H7 (cell line): ENCODE measurements around the gene SBSN. TPM values are rescaled to one million over a fixed set of nuclear protein-coding genes. Genes with fewer than 3 reads are reported as not detected.
"Not testable (repeated sequence)": the region's sequence is repeated elsewhere in the genome, so short reads cannot be mapped to it uniquely, and the experiment has no call there.

Experiments
- DNase-seq: peaks from one replicate; pipeline ENCODE4 v3.0.0; 2012
- H3K27me3 ChIP-seq: 2 replicates; pipeline ENCODE4 v1.6.0; 2011; ENCODE audit warnings: mild to moderate bottlenecking, low read length; ENCODE audit not compliant: control insufficient read depth, insufficient read depth
- H3K36me3 ChIP-seq: replicated peaks from 2 replicates; pipeline ENCODE4 v1.5.1; 2011; ENCODE audit warnings: low read length; ENCODE audit not compliant: control insufficient read depth, insufficient read depth
- H3K4me3 ChIP-seq: 2 replicates; pipeline ENCODE4 v1.5.1; 2011; ENCODE audit warnings: low read depth, mild to moderate bottlenecking, control low read depth, low read length, moderate library complexity; ENCODE audit not compliant: insufficient read depth
- total RNA-seq: library from RNA; depleted of rRNA; stranded (reverse); fragments of >200 nt; shearing (Covaris generic); gene quantifications from 2 replicates; pipeline ENCODE4 v1.2.3, GENCODE V29; 2014; rRNA removed

Gene SBSN
- total RNA-seq, 1 experiment from 2014 or later = not detected

- Histone ChIP-seq H3K27me3 (peaks cover 1% of the 10 kb centered on the region; the same call in 1 of the 2 replicates), H3K36me3 (no peaks in the 10 kb centered on the region), H3K4me3 (no peak overlapping the region)
- no peak for DNase-seq
Observed at GRCh38 chr19:35491836-35492360, 36.2 kb downstream of the SBSN start.

GRCh38 chr19:35490364-35490763, 37.7 kb downstream of the SBSN start, which contains the start of gene KRTDAP:
Gene KRTDAP, minus strand, starts transcription at chr19:35490464. Its CDS starts 22 bp downstream, at chr19:35490442.
- peaks cover 1% of the 10 kb centered on the region; the same call in 1 of the 2 replicates for H3K27me3 ChIP-seq
- H3K36me3 ChIP-seq = no peaks in the 10 kb centered on the region
- H3K4me3 ChIP-seq = no peak within 1 kb of the TSS
- DNase-seq = no peak

GRCh38 chr19:35488677-35489076, 39.4 kb downstream of the SBSN start:
- H3K36me3 ChIP-seq = no peaks in the 10 kb centered on the region
- H3K4me3 ChIP-seq = no peak overlapping the region
- DNase-seq = no peak
- peaks cover 1% of the 10 kb centered on the region; the same call in 1 of the 2 replicates for H3K27me3 ChIP-seq

DNA sequence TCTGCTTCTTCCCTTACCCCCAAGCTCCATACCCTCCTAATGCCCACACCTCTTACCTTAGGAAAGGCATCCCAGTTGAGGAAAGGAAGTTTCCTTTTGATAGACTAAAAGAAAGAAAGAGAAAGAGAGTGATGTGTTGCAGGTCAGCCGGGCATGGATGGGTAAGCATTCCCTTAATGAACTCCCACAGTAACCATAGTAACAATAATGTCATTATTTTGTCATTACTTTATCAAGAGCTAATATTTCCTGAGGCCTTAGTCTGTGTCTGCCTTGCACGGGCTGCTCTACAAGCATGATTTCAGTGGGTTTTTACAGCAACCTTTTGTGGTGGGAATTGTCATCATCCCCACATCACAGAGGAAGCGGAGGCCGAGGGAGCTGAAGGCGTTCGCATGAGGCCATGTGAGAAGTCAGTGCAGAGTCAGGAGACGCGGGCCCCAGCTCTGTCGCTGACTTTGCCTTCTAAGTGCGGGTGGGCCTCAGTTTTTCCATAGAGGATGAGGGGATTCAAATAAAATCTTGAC, 40.4 kb downstream of the SBSN start:
- Histone ChIP-seq H3K4me3 (no peak overlapping the region), H3K27me3 (peaks cover 1% of the 10 kb centered on the region; the same call in 1 of the 2 replicates), H3K36me3 (no peaks in the 10 kb centered on the region)
- DNase-seq = no peak

GRCh38 chr19:35486268-35486708, 41.8 kb downstream of the SBSN start:
- no peak overlapping the region for H3K4me3 ChIP-seq
- H3K36me3 ChIP-seq = no peaks in the 10 kb centered on the region
- no peak for DNase-seq
- H3K27me3 ChIP-seq = peaks cover 1% of the 10 kb centered on the region; the same call in 1 of the 2 replicates

DNA sequence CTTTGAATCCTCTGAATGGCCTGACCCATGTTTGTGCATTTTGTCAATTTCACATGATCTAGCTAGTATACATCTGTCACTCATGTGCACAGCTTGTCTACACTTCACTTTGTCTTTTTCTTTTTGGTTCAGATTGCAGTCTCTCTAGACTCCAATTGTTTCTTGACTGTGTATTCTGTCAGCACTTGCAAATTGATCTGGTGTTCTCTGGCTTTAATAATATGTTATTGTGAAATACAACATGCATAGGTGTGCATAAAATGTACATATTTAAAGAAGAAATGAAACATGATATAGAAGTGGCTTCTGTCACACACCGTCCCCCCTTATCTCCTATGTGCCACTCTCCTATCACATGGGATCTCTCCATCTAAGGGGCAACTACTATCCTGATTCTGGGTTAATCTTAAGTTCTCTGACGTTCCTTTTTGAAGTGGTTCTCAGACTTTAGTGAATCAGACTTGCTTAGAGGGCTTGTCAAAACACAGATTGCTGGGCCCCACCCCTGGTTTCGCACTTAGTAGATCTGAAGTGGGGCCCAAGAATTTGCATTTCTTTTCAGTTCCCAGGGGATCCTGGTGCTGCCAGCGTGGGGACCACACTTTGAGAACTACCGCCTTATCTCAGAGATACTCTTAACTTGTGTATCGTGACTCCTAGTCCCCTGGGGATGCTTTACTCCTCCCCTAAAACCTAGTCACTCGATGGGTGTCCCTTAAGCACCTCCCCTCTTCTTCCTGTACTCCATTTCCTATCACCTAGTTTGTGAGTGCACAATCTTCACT, 43.7 kb downstream of the SBSN start:
- Histone ChIP-seq H3K27me3 (peaks cover 1% of the 10 kb centered on the region; the same call in 1 of the 2 replicates), H3K36me3 (no peaks in the 10 kb centered on the region), H3K4me3 (no peak overlapping the region)
- DNase-seq = no peak

DNA sequence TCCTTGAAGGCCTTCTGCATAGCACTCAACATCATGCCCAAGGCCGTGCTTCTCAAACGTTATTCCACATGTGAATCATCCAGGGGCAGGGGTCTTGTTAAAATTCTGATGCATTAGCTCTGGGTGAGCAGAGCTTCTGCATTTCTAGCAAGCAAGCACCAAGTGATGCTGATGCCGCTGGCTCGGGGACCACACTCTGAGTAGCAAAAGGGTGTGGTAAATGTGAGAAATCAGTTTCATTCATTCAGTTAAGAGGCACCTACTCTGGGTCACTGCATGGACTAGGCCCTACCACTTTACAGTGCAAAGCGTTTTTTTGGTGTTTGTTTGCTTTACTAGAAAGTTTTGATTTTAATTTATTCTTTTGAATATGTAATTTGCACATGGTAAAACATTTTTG, 45.0 kb downstream of the SBSN start:
- H3K27me3 ChIP-seq = peaks cover 1% of the 10 kb centered on the region; the same call in 1 of the 2 replicates
- no peaks in the 10 kb centered on the region for H3K36me3 ChIP-seq
- no peak for DNase-seq
- H3K4me3 ChIP-seq = no peak overlapping the region

- Histone ChIP-seq H3K27me3 (no peaks in the 10 kb centered on the region), H3K36me3 (no peaks in the 10 kb centered on the region), H3K4me3 (no peak overlapping the region)
- DNase-seq = no peak
Observed at GRCh38 chr19:35478794-35479677, 49.1 kb downstream of the SBSN start.

- DNase-seq = peak; percentile 77
Observed at GRCh38 chr19:35476149-35476548, 52.0 kb downstream of the SBSN start.

GRCh38 chr19:35474594-35474993, 53.5 kb downstream of the SBSN start:
- not testable (repeated sequence) for H3K27me3 ChIP-seq, DNase-seq, H3K36me3 ChIP-seq, H3K4me3 ChIP-seq

More at GRCh38 chr19:35476149-35476548, 52.0 kb downstream of the SBSN start:
- no peak overlapping the region for H3K4me3 ChIP-seq
- H3K36me3 ChIP-seq = no peaks in the 10 kb centered on the region
- no peaks in the 10 kb centered on the region for H3K27me3 ChIP-seq

- Histone ChIP-seq H3K27me3 (no peaks in the 10 kb centered on the region), H3K4me3 (no peak overlapping the region), H3K36me3 (no peaks in the 10 kb centered on the region)
- DNase-seq = no peak
Observed at GRCh38 chr19:35474104-35474503, 54.0 kb downstream of the SBSN start.

Other genes with a start within 250 kb of the SBSN start
- gene HAMP, start 245.8 kb downstream of the SBSN start, total RNA-seq = not detected in 2 replicates
- gene MAG, start 236.2 kb downstream of the SBSN start, total RNA-seq = 0.10 TPM in 1 of 2 replicates, not detected in the other
- gene CD22, start 199.1 kb downstream of the SBSN start, total RNA-seq = 0.44 TPM in 1 of 2 replicates, not detected in the other
- not detected in 2 replicates for gene FFAR1, start 180.4 kb downstream of the SBSN start, total RNA-seq
- not detected in 2 replicates for gene FFAR3, start 169.9 kb downstream of the SBSN start, total RNA-seq
- gene GPR42, start 157.2 kb downstream of the SBSN start, total RNA-seq = not detected in 2 replicates
- not detected in 2 replicates for gene FFAR2, start 80.1 kb downstream of the SBSN start, total RNA-seq
- gene KRTDAP, start 37.8 kb downstream of the SBSN start, total RNA-seq = 0.44 and 0.52 TPM in 2 replicates
- 179 and 182 TPM in 2 replicates for gene DMKN, start 14.7 kb downstream of the SBSN start, total RNA-seq
- 0.07 TPM in 1 of 2 replicates, not detected in the other for gene GAPDHS, start 5.1 kb upstream of the SBSN start, total RNA-seq
- gene TMEM147, start 17.3 kb upstream of the SBSN start, total RNA-seq = 208 and 225 TPM in 2 replicates
- 0.21 TPM in 1 of 2 replicates, not detected in the other for gene ATP4A, start 35.3 kb upstream of the SBSN start, total RNA-seq
- not detected in 2 replicates for gene PMIS2, start 57.9 kb upstream of the SBSN start, total RNA-seq
- gene HAUS5, start 84.4 kb upstream of the SBSN start, total RNA-seq = 25.6 and 27.4 TPM in 2 replicates
- gene RBM42, start 100.7 kb upstream of the SBSN start, total RNA-seq = 75.0 and 81.4 TPM in 2 replicates
- 0.35 and 0.81 TPM in 2 replicates for gene ETV2, start 113.4 kb upstream of the SBSN start, total RNA-seq
- gene COX6B1, start 120.0 kb upstream of the SBSN start, total RNA-seq = 500 and 605 TPM in 2 replicates
- 0.14 and 0.74 TPM in 2 replicates for gene UPK1A, start 138.2 kb upstream of the SBSN start, total RNA-seq
- gene ZBTB32, start 176.2 kb upstream of the SBSN start, total RNA-seq = not detected in 2 replicates
- 12.9 and 16.3 TPM in 2 replicates for gene KMT2B, start 189.7 kb upstream of the SBSN start, total RNA-seq
- gene IGFLR1, start 214.1 kb upstream of the SBSN start, total RNA-seq = 11.5 and 15.2 TPM in 2 replicates
- 11.6 and 13.4 TPM in 2 replicates for gene U2AF1L4, start 217.1 kb upstream of the SBSN start, total RNA-seq
- 53.2 and 58.6 TPM in 2 replicates for gene PSENEN, start 217.3 kb upstream of the SBSN start, total RNA-seq
- 5.0 and 17.2 TPM in 2 replicates for gene LIN37, start 220.3 kb upstream of the SBSN start, total RNA-seq
- gene HSPB6, start 228.7 kb upstream of the SBSN start, total RNA-seq = 0.48 and 1.4 TPM in 2 replicates
- 6.8 and 14.0 TPM in 2 replicates for gene PROSER3, start 229.9 kb upstream of the SBSN start, total RNA-seq
- 3.7 and 6.4 TPM in 2 replicates for gene ARHGAP33, start 247.3 kb upstream of the SBSN start, total RNA-seq